NOMO-1 treated with dmso at 0.1 percent for 144 hours (cell line): Measurements from ENCODE around the gene SMIM43.

Experiments
- DNase-seq: peaks from one replicate; lab custom pipeline; 2025; ENCODE audit not compliant: unreplicated experiment; lab: John Stamatoyannopoulos, UW

The SMIM43 gene

GRCh38 chr4:121764702-121765367, at the start of gene SMIM43:
SMIM43 (minus strand) TSS chr4:121765164; CDS start chr4:121765105, 59 bp downstream.
- no peak for DNase-seq

- no peak for DNase-seq
Observed at GRCh38 chr4:121814756-121815155, 49.8 kb upstream of the SMIM43 start.

- DNase-seq, result no peak
Observed at GRCh38 chr4:121811122-121811521, 46.2 kb upstream of the SMIM43 start.

DNA sequence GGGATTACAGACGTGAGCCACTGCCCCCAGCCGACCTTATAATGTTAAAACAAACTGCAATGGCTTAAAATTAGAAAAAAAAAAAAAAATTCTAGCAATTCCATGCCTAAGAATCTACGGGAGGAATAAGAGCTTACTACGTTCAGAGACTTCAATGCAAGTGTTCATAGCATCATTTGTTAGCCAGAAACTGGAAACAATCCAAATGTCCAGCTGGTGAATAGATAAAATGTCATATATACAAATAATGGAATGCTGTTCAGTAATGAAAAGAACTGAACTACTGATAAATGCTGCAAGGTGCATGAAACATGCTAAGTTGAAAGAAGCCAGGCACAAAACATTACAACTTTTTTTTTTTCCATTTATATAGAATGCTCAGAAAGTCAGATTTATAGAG, 41.4 kb upstream of the SMIM43 start:
- no peak for DNase-seq

DNA sequence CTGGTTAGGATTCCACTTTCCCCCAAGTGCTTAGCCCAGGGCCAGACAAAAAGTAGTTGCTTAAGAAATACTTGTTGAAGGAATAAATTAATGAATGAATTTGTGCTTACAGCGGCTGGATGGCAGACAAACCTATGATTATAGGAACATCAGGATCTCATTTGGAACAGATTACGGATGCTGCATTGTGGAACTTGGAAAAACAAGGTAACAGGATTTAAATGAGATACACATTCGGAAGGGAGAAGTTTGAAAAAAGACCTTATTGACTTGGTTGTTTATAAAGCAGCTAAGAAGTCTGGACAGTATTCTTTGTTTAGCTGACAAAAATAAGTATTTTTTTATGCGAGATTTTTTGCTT, 36.7 kb upstream of the SMIM43 start:
- DNase-seq, result no peak

DNA sequence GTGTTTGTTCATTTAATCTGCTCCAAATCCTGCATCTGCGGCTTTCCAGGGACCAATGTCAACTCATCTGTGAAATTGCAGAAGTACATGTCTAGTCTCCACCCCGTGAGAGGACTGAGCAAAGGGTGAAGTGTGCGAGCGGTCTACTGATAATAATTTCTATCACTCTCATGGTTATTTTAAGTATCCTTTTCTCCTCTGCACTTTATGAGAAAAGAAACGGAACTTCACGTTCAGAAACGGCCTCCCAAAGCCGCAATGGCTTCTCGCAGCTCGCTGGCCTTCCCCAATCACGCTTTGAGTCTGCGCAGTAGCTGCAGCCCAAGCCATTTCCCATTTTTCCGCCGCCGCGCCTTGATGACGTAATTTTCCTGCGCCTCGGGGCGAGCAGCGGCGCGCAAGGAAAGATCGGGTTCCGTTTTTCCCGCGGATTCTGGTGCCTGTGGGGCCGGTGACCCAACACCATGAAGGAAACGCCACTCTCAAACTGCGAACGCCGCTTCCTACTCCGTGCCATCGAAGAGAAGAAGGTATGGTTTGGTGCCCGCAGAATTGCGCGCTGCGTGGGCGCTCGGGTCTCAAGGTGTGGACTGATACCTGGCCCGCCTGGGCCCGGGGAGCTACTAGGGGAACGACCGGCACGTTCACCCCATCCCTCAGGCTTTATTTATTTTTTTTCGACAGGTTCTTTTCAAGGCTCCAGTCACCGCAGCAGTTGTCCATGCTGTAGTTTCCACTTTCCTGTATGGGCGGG, 36.2 kb upstream of the SMIM43 start, which contains the start of gene EXOSC9:
EXOSC9 (plus strand) TSS at position 363 of the 754 bp plus-strand sequence; CDS start at position 465, 102 bp downstream.
- peak; percentile 79 for DNase-seq

GRCh38 chr4:121800638-121800960, 35.6 kb upstream of the SMIM43 start:
- DNase-seq, result no peak

GRCh38 chr4:121799867-121800501, 35.0 kb upstream of the SMIM43 start:
- no peak for DNase-seq

DNA sequence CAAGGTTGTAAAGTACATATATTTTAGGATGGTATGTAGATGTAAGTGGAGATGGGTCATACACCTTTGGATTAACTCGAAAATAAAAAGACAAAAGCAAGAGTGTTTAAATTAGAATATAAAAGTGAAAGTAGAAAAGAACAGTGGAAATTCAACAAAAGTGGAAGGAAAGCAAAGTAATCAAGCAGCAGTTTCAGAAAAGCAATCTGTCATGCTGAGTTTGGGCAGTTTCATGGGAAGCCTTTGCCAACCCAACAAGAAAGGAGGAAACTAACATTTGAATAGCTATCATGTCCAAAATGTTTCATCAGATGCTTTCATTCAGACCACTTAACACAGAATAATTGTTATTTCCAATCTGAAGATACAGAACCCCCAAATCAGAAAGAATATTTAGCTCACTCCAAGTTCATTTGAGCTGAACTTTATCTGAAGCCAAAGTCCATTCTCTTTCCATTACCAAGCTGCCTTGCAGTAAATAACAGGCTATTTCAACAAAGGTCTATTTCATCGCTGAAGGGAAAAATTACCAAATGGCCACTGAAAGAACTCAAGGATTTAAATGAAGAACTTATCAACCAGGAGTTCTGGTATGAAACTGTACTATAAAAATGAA, 34.4 kb upstream of the SMIM43 start:
- DNase-seq, result no peak

DNA sequence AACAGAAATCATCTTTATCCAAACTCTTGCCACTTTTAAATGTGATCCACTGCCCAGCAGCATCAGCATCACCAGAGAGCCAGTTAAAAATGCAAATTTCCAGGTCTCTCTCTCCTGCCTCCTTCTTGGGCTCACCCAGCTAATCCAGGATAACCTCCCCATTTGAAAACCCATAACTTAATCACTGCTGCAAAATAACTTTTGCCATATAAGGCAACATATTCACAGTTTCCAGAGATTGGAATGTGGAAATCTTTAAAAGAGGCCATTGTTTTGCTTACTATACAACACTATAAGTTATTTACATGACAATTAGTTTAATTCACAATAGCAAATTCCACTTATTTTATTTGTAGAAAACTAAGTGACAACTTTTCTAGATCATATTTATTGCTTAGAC, 31.3 kb upstream of the SMIM43 start:
- DNase-seq, result no peak

GRCh38 chr4:121794505-121795188, 29.7 kb upstream of the SMIM43 start:
- no peak for DNase-seq

GRCh38 chr4:121792966-121793365, 28.0 kb upstream of the SMIM43 start:
- no peak for DNase-seq

DNA sequence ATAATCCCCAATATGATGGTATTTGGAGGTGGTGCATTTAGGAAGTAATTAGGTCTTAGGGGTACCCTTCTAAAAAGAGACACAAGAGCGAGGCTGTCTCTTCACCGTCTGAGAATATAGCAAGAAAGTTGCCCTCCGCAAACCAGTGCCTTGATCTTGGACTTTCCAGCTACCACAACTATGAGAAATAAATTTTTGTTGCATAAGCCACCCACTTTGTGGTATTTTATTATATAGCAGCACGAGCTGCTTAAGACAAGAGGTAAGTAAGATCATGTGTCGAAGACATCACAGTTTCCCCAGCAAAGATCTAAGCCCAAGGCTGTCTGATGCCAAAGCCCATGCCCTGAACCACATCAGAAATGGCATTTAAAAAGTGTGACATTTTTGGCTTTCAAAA, 26.5 kb upstream of the SMIM43 start:
- DNase-seq, result no peak

- DNase-seq, result no peak
Observed at GRCh38 chr4:121790976-121791375, 26.0 kb upstream of the SMIM43 start.

GRCh38 chr4:121789960-121790829, 25.2 kb upstream of the SMIM43 start:
- DNase-seq, result no peak

DNA sequence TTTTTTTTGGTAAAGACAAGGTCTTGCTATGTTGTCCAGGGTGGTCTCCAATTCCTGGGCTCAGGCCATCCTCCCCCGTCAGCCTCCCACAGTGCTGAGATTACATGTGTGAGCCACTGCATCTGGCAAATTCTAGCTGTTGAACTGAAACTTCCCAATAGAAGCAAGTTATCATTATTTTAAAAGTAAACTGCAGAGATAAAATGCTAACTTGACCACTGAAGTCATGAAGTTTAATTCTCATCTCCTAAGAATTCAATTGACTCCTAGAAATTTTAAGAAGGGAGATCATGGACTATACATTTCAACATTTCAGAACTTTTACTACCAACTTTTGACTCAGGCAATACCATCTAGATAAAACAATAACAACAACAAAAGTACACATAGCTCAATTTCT, 24.5 kb upstream of the SMIM43 start:
- DNase-seq, result no peak

GRCh38 chr4:121788896-121789295, 23.9 kb upstream of the SMIM43 start:
- DNase-seq, result no peak

- no peak for DNase-seq
Observed at GRCh38 chr4:121786221-121786620, 21.3 kb upstream of the SMIM43 start.

- no peak for DNase-seq
Observed at GRCh38 chr4:121785479-121785878, 20.5 kb upstream of the SMIM43 start.

DNA sequence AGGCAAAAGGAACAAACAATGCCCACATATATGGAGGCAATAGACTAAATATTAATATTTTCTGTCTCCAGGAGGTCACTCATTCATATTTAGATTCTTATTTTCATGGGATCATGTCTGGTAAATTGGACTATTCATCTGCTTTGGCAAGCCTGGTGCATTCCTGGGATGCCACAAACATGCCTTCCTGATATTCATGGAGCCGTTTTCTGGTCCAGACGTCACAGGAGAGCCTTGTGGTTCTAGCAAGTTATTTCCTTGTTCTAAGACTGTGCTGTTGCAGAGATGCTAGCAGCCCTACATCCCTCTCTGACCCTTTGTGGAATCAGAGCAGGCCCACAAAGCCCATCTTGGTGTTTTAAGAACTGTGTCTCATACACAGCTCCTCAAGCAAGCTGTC, 20.0 kb upstream of the SMIM43 start:
- DNase-seq, result no peak
